Activated naive CD4-positive, alpha-beta T cell treated with anti-CD3 and anti-CD28 coated beads, Interleukin-2, amount 10 ng/mL, durations not matched to agents 7 days and 5 days (primary cell): ENCODE data around the gene PPP2R5E.

Experiments used
- CTCF ChIA-PET: fragments of 350-600 bp; sonication (Branson Sonifier 250); formaldehyde crosslinking; loops from one replicate; lab custom pipeline; 2021; ENCODE audit warnings: antibody characterized with exemption; lab: Charles Lee
- DNase-seq: peaks from one replicate; pipeline ENCODE4 v3.0.0-alpha.2; 2020
- H3K27ac Mint-ChIP-seq: one replicate; pipeline ENCODE4 v1.8.0; 2021; ENCODE audit warnings: mild to moderate bottlenecking, moderate library complexity, mixed read lengths
- H3K27me3 Mint-ChIP-seq: one replicate; pipeline ENCODE4 v1.8.0; 2021; ENCODE audit warnings: mild to moderate bottlenecking, mixed read lengths
- H3K36me3 Mint-ChIP-seq: one replicate; pipeline ENCODE4 v1.8.0; 2021; ENCODE audit warnings: mixed read lengths
- H3K4me1 Mint-ChIP-seq: one replicate; pipeline ENCODE4 v1.8.0; 2021; ENCODE audit warnings: mixed read lengths
- H3K4me3 Mint-ChIP-seq: one replicate; pipeline ENCODE4 v1.8.0; 2021; ENCODE audit warnings: mild to moderate bottlenecking, moderate library complexity, mixed read lengths
- H3K9me3 Mint-ChIP-seq: one replicate; pipeline ENCODE4 v1.8.0; 2021; ENCODE audit warnings: mixed read lengths

PPP2R5E gene

DNA sequence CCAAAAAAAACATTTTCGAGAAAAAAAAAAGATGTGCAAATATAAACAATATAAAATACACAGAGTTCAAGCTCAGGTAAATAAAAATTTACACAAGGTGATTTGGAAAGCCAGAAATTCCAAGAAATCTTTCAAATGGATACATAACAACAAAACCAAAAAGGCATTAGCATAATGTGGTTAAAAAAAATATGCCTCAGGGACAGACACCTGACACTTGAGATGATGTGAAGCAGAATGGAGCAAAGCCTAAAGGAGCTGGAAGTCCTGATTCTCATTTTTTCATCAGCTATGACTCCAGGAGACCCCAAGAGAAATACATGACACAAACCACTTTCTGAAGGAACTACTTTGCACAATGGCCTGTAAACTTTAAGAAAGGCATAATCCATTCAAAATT, 98.6 kb downstream of the PPP2R5E start:
- Mint-ChIP-seq H3K36me3 (peaks cover 9% of the 10 kb centered on the region), H3K4me1 (peaks cover 3% of the 10 kb centered on the region), H3K27ac (no peak overlapping the region), H3K27me3 (no peaks in the 10 kb centered on the region), H3K4me3 (no peak overlapping the region), H3K9me3 (no peaks in the 10 kb centered on the region)
- DNase-seq = no peak
- CTCF ChIA-PET = no interaction called here

DNA sequence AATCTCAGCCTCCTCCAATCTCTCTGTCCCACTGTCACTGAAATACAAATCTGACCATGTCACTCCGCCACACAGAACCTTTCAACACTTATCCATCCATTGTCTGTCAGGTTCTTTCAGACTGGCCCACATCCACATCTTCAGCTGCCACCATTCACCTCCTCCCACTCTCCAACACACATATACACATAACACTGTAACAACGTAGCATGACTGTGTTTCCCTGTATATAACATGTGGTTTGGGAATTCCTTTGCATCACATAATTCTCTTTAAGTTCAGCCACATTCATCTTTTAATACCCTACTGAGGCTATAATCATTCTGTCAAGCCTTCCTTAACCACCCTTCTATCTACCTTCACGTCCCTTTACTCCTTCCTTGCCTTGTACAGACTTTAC, 99.2 kb downstream of the PPP2R5E start:
- CTCF ChIA-PET = no interaction called here
- peaks cover 4% of the 10 kb centered on the region for H3K4me1 Mint-ChIP-seq
- no peak overlapping the region for H3K27ac Mint-ChIP-seq
- H3K9me3 Mint-ChIP-seq = no peaks in the 10 kb centered on the region
- H3K36me3 Mint-ChIP-seq = peaks cover 9% of the 10 kb centered on the region
- H3K4me3 Mint-ChIP-seq = no peak overlapping the region
- H3K27me3 Mint-ChIP-seq = no peaks in the 10 kb centered on the region
- no peak for DNase-seq

DNA sequence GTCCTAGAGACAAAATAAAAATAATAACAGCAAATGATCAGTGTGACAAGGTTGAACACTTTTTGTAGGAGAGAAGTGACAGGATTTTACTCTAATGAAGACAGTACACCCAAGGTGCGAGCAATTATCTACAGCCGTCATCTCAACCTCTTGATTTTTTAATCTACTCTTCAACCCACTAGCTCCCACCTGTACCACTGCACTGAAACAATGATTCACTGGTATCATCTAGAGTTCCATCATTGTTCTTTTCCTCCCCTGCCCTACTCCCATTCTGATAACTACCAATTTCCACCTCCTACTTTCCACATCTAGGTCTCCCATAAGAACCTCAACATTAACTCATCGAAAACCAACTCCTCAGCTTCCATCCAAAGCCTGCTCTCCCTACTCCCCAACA, 99.8 kb downstream of the PPP2R5E start:
- Mint-ChIP-seq H3K4me3 (no peak overlapping the region), H3K4me1 (peaks cover 10% of the 10 kb centered on the region), H3K27ac (no peak overlapping the region), H3K27me3 (no peaks in the 10 kb centered on the region), H3K9me3 (no peaks in the 10 kb centered on the region), H3K36me3 (peaks cover 9% of the 10 kb centered on the region)
- CTCF ChIA-PET = no interaction called here
- DNase-seq = no peak

DNA sequence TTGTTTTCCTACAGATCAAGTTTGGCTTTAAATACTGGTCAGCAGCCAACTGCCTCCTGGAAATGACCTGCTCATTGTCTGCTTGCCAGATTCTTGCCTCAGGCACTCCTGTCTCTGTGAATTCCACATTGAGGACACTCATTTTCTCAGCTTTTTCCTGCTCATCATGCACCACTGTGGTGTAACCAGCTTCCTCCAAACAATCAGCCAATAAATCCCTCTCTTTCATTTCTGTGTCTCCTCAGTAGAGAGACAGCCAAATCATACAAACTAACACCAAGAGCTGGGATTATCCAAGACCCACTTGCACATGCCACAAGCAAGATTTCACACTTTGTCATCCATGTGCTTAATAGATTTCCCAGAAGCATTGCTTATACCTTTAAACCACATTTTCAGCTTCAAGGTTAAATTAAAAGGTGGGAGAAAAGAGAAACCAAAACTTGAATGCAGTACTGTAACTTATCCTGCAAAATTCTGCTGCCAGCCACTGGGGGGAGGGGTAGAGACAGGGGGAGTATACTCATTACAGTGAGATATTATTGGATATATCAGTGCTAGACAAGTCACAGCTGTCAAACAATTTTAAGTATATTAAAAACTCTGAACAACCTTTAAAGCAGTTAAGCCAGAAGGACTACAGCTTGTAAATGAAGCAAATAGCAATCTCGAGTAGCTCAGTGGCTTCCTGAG, 105.0 kb downstream of the PPP2R5E start:
- Mint-ChIP-seq H3K27ac (peak overlapping the region; percentile 74), H3K27me3 (no peaks in the 10 kb centered on the region), H3K9me3 (no peaks in the 10 kb centered on the region), H3K4me1 (peaks cover 43% of the 10 kb centered on the region), H3K36me3 (peaks cover 4% of the 10 kb centered on the region), H3K4me3 (peak overlapping the region; percentile 55)
- CTCF ChIA-PET = interaction anchor here (0.6 to 2.0 kb wide), 8 partner anchors 17 to 334 kb away, joined by 3 to 11 read pairs (median 3); partner anchors contain the start of gene PPP2R5E
- DNase-seq = peak; percentile 67

DNA sequence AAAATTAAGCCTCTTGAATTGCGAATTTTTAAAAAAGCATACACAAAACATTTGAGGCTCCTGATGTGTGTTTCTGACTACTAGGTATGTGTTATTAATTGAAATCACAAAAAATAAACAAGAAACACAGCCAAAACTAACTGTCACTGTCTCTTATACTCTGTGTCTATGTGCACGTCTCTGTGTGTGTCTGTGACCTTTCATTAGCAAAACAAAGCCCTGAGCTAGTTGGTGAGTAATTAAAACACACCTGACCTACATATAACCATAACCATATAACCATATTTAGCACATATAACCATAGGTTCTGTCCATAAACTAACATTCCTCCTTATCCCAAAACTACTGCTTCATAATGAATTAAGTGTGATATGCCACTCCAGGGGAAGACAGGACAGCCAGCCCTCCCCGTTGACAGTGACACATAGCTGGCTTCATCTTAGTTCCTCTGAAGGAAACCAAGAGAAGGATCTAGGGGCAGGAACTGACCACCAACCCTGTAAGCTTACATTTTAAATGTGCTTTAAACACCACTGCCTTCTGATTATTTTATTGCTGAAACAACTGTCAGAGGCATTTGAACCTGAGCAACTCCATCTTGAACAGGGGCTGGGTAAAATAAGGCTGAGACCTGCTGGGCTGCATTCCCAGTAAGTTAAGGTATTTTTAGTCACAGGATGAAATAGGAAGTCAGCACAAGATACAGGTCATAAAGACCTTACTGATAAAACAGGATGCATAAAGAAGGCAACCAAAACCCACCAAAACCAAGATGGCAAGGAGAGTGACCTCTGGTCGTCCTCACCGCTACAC, 106.7 kb downstream of the PPP2R5E start:
- CTCF ChIA-PET = no interaction called here
- no peak overlapping the region for H3K27ac Mint-ChIP-seq
- no peak for DNase-seq
- peaks cover 4% of the 10 kb centered on the region for H3K36me3 Mint-ChIP-seq
- no peaks in the 10 kb centered on the region for H3K27me3 Mint-ChIP-seq
- H3K4me3 Mint-ChIP-seq = no peak overlapping the region
- H3K9me3 Mint-ChIP-seq = no peaks in the 10 kb centered on the region
- H3K4me1 Mint-ChIP-seq = peaks cover 49% of the 10 kb centered on the region

DNA sequence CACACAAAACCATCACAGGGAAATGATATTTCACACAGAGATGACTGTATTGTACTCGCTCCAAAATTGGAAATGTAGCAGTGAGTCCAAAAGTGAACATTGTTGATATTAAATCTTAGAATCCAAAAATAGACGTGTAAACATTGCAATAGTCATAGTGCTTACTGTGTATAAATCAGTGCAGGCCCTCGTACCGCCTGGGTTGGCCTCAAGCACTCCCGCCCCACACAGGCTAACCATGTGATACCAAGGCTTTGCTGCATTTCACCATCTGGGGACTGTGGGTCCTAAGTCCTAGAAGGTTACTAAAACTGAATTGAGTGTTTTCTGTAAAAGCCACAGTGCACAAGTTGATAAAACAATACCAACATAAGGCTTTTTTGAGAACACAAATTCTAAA, 107.3 kb downstream of the PPP2R5E start:
- Mint-ChIP-seq H3K36me3 (peaks cover 2% of the 10 kb centered on the region), H3K27me3 (no peaks in the 10 kb centered on the region), H3K9me3 (no peaks in the 10 kb centered on the region), H3K27ac (peak overlapping the region; percentile 8), H3K4me1 (peaks cover 49% of the 10 kb centered on the region), H3K4me3 (no peak overlapping the region)
- CTCF ChIA-PET = no interaction called here
- no peak for DNase-seq

DNA sequence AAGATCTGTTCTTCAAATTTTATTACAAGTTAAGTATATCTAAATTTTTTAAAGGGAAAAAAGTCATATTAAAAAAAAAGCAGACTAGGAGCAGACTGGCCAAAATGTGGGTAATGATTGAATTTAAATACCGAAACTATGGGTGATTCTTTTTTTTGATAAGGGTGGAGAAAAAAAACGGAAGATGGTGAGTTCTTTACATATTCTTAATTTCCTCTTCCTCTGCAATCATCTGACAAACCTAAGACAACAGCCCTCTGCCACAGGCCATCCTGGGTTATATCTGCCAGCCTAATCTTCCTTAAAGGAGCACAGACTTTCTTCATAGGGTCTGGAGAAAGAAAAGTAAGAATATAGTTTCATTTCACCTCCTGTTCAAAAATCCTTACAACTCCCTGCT, 108.0 kb downstream of the PPP2R5E start:
- DNase-seq = no peak
- CTCF ChIA-PET = no interaction called here
- H3K4me1 Mint-ChIP-seq = peaks cover 48% of the 10 kb centered on the region

DNA sequence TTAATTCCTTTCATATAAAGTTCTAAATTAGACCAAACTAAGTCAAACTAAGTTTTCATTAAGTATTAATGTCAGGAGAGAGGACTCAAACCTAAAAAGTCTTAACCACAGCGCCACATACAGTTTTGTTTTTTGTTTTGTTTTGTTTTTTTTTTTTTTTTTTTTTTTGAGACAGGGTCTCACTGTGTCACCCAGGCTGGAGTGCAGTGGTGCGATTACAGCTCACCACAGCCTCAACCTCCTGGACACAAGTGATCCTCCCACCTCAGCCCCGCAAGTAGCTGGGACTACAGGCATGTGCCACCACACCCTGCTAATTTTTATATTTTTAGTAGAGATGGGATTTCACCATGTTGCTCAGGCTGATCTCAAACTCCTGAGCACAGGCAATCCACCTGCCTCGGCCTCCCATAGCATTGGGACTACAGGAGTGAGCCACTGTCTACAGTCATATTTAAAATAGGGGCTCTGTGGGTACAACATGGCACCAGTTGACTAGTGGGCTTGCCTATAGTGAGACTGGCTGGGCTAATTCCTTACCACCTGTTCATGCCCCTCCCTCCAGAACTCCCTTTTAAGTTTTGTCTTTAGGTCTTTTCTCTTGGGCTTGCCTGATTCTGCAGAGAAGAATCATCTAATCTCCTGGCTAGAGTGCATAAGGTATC, 110.2 kb downstream of the PPP2R5E start:
- Mint-ChIP-seq H3K27ac (no peak overlapping the region), H3K36me3 (peaks cover 2% of the 10 kb centered on the region), H3K27me3 (no peaks in the 10 kb centered on the region), H3K4me1 (peaks cover 36% of the 10 kb centered on the region), H3K9me3 (no peaks in the 10 kb centered on the region), H3K4me3 (no peak overlapping the region)
- CTCF ChIA-PET = no interaction called here
- no peak for DNase-seq

More for the DNA sequence above, 108.0 kb downstream of the PPP2R5E start:
- peaks cover 2% of the 10 kb centered on the region for H3K36me3 Mint-ChIP-seq
- H3K9me3 Mint-ChIP-seq = no peaks in the 10 kb centered on the region
- no peaks in the 10 kb centered on the region for H3K27me3 Mint-ChIP-seq
- no peak overlapping the region for H3K4me3 Mint-ChIP-seq
- peak overlapping the region; percentile 8 for H3K27ac Mint-ChIP-seq

DNA sequence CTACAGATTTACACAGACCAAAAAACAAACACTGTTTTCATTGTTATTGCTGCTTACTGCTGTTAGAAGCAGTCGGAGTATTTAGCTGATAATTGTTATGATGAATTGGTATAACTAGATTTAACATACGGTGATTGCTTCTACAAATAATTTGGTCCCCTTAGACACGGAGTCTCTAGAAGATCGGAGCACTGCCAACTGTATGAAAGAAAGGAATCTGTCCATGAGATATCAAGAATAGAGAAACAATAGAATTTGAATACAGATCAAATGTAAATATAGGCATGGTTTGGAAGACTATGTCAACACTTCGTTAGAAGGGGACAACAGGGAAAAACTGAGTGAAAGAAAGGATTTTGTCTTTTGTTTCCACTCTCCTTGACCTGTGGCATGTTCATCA, 110.9 kb downstream of the PPP2R5E start:
- H3K27ac Mint-ChIP-seq = no peak overlapping the region
- H3K4me3 Mint-ChIP-seq = no peak overlapping the region
- H3K9me3 Mint-ChIP-seq = no peaks in the 10 kb centered on the region
- H3K36me3 Mint-ChIP-seq = peaks cover 2% of the 10 kb centered on the region
- H3K27me3 Mint-ChIP-seq = no peaks in the 10 kb centered on the region
- peaks cover 28% of the 10 kb centered on the region for H3K4me1 Mint-ChIP-seq
- no peak for DNase-seq
- CTCF ChIA-PET = no interaction called here

DNA sequence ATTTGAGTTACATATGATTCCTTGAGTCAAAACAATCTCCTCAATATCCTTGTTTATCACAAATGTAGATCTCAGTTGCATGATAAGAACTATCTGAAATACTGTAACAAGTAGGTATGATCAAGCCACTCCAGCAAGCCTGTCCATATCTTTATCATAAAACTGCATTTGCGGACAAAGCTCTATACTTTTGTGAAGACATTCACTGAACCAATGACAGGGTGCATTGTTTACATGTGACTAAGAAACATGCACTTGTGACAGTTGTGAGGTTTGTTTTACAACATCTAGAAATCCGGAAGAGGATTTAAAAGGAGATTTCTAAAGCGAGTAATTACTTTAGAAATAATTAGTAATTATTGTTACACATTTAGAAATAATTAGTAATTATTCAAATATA, 111.7 kb downstream of the PPP2R5E start:
- H3K27me3 Mint-ChIP-seq = no peaks in the 10 kb centered on the region
- DNase-seq = no peak
- H3K4me1 Mint-ChIP-seq = peaks cover 20% of the 10 kb centered on the region
- H3K36me3 Mint-ChIP-seq = peaks cover 2% of the 10 kb centered on the region
- H3K9me3 Mint-ChIP-seq = no peaks in the 10 kb centered on the region
- CTCF ChIA-PET = no interaction called here
- no peak overlapping the region for H3K4me3 Mint-ChIP-seq
- H3K27ac Mint-ChIP-seq = no peak overlapping the region

DNA sequence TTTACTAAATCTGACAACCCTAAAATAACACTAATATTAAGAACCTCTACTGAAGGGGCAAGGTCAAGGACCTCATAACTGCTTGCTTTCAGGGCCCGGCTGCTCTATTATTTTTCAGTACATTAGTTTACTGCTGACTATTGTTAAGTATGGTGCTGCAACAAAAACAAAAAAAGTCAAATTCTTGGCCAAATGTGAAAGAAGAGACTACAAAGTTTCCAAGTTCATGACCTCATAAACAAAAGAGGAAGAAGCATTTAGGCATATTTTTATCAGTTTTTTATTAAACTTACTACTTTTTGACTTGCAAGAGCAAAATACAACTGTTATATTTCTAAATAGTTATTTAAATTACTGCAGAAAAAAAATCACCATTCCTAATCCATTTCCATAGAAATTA, 114.7 kb downstream of the PPP2R5E start:
- H3K9me3 Mint-ChIP-seq = no peaks in the 10 kb centered on the region
- H3K4me3 Mint-ChIP-seq = no peak overlapping the region
- CTCF ChIA-PET = no interaction called here
- H3K36me3 Mint-ChIP-seq = no peaks in the 10 kb centered on the region
- no peak for DNase-seq
- H3K27ac Mint-ChIP-seq = no peak overlapping the region
- peaks cover 6% of the 10 kb centered on the region for H3K4me1 Mint-ChIP-seq
- H3K27me3 Mint-ChIP-seq = no peaks in the 10 kb centered on the region

DNA sequence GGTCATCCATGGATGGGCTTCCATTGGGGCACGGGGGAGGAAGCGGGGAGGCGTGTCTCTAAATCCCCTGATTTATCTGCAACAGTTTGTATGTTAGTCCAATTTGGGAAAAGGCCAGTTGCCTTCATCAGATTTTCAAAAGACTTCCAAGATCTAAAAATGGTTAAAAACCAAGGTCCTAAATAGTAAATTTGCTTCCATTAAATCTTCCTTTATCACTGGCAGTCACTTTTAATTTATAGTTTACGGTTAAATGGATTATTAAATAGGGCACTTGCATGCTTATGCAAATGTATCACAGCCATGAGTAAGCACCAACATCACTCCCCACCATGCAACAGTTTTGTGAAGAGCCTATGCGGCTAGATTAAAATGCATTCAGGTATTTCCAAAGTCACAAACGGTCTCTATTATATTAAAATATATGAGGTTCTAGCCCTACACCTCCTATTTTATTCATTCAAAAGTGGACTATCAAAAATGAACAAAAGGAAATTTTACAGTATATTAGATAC, 116.3 kb downstream of the PPP2R5E start:
- H3K36me3 Mint-ChIP-seq = peaks cover under 1% of the 10 kb centered on the region
- no peaks in the 10 kb centered on the region for H3K4me1 Mint-ChIP-seq
- CTCF ChIA-PET = interaction anchor here (0.6 kb wide), 1 partner anchor 52 kb away, joined by 3 read pairs; no protein-coding TSS in a partner anchor
- DNase-seq = no peak
- no peaks in the 10 kb centered on the region for H3K9me3 Mint-ChIP-seq
- H3K27ac Mint-ChIP-seq = no peak overlapping the region
- H3K4me3 Mint-ChIP-seq = no peak overlapping the region
- no peaks in the 10 kb centered on the region for H3K27me3 Mint-ChIP-seq

DNA sequence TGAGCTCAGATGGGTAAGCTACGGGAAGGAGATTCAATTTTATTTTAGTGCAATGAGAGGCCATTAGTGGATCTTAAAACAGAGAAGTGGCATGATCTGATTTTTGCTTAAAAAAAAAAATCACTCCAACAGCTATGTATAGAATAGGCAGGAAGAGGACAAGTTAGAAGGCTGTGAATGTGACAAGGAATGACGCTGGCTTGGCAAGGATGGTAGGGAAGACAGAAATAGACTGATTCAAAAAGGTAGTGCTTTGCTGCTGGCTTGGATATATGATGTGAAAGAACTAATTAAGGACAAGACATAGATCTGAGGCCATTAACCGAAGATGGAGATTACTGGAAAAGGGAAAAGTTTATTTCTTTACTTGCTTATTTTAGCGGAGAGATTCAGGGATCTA, 119.3 kb downstream of the PPP2R5E start:
- no peak overlapping the region for H3K4me3 Mint-ChIP-seq
- H3K27ac Mint-ChIP-seq = no peak overlapping the region
- CTCF ChIA-PET = no interaction called here
- no peak for DNase-seq
- no peaks in the 10 kb centered on the region for H3K27me3 Mint-ChIP-seq
- peaks cover 16% of the 10 kb centered on the region for H3K36me3 Mint-ChIP-seq
- no peaks in the 10 kb centered on the region for H3K9me3 Mint-ChIP-seq
- H3K4me1 Mint-ChIP-seq = no peaks in the 10 kb centered on the region

DNA sequence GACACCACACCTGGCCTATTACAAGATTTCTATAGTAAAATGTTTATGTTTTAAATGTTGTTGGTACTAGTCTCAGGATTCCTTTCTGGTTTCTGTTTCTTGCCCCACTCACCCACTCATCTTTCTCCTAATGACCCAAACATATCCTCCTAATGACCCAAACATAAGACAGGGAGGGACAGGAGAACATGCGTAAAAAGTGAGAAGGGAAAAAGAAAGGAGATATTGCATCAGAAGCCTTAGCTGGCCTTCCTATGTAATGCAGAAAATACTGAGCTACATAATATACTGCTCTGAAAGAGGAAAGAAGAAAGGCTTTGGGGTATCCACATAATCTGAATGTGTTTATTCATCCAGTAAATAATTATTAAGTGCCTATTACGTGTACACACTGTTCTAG, 119.8 kb downstream of the PPP2R5E start:
- no peak overlapping the region for H3K4me3 Mint-ChIP-seq
- DNase-seq = no peak
- H3K9me3 Mint-ChIP-seq = no peaks in the 10 kb centered on the region
- peaks cover 16% of the 10 kb centered on the region for H3K36me3 Mint-ChIP-seq
- no peak overlapping the region for H3K27ac Mint-ChIP-seq
- no peaks in the 10 kb centered on the region for H3K27me3 Mint-ChIP-seq
- CTCF ChIA-PET = no interaction called here
- no peaks in the 10 kb centered on the region for H3K4me1 Mint-ChIP-seq
